ENCODE measurements around the gene PLCB1.
"Not testable (repeated sequence)": the region's sequence is repeated elsewhere in the genome, so short reads cannot be mapped to it uniquely, and the experiment has no call there.

PLCB1 gene

DNA sequence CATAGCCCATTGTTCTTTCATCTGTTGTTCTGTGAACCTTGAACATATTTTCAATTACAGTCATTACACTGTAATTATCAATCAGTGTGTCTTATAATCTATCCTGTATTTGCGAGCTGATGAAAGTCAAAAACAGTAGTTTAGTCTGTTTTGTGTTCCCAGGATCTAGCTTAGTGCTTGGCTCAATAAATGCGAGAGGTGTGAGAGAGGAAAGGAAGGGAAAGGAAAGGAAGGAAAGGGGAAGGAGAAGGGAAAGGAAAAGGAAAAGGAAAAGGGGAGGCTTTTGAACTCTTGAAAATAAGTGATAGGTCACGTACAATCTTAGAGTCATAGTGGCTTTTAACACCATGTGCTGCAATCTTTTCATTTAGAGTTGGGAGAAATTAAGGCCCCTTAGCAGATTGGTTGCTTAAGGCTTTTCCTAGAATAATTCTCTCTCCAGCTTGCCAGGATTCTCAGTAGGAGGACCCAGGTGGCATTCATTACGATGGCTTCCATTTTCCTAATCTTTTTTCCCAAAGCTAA is 503.0 kb downstream of the PLCB1 start:
- no peak for DNase-seq

DNA sequence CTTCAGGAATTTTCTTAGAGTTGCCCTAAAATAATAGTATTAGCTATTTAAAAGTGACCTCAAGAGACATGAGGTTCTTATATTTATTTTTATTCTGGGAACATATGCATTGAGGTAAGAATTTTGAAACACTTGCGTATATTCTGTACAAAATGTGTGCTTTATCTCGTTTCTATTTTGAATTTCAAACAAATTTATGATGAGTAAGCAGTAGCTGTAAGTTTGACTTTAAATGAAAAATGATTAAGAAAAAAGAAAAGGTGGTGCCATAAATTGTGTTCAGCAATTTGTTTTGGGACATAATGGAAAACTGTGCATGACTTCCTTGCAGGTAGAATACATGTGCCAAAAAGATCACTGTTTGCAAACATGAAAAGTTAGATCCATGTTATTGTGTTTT is 503.8 kb downstream of the PLCB1 start:
- DNase-seq, result no peak

DNA sequence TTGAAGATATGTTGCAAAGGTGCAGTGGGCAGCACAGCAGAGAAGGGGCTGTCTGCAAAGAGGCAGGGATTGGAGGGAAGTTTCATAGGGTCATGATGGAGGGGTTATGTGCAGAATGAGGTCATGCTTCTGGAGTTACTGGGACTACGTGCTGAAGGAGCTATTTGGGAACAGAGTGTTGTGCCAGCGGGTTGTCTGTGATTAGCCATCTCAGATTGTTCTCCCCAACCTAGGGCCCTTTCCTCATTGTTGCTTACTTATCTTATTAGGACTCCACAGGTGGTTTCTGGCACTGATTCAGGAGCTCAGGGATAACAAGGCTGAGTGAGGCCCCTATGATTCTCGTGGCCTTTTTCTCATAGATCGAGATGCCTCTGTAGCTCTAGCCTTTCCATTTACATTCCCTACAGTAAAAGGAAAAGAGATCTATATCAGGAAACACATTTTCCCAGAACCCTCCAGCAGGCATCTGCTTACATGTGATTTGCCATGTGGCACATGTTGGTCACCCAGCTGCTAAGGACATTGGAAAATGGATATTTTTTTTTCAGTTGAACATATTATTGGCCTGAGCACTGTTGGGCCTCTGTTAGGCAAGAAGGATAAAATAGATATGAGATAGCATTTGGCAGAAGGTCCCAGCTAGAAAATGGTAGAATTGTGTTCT is 507.2 kb downstream of the PLCB1 start:
- no peak for DNase-seq

DNA sequence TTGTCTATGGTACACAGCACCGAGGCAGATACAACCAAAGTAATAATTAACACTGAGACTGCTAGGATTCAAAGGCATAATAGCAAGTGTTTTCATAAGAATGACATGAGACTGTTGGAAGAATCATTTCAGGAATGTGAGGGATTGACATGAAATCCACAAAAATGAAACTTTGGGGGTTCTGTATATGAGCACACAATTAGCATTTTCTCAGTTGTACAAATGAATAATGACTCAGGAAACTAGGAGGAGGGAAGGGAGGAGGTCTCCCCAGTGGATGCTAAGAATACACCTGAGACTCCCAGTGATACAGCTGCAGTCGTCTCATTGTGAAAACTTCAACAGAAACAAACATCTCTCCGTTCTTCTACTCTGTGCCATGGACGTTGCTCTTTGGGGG is 508.4 kb downstream of the PLCB1 start:
- DNase-seq, result no peak

DNA sequence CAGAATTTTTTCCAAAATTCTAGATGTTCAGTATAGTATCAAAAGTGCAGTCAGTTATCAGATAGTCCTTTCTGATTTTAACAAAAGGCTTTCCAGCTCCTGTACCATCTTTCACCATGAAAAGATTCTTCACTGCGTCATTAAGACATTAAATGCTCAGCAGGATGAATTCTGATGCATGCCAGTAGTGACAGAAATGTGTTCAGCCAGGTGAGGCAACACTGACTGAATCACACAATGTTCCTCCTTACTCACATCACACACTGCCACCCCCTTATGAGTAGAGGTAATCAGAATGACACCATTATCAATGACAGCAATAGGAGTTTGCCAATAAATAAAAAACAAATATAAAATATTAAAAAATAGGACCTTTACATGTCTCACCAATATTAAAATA is 510.2 kb downstream of the PLCB1 start:
- DNase-seq, result no peak

DNA sequence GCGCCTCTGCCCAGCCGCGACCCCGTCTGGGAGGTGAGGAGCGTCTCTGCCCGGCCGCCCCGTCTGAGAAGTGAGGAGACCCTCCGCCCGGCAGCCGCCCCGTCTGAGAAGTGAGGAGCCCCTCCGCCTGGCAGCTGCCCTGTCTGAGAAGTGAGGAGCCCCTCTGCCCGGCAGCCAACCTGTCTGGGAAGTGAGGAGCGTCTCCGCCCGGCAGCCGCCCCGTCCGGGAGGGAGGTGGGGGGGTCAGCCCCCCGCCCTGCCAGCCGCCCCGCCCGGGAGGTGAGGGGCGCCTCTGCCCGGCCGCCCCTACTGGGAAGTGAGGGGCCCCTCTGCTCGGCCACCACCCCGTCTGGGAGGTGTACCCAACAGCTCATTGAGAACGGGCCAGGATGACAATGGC is 512.4 kb downstream of the PLCB1 start:
- DNase-seq, result not testable (repeated sequence)

DNA sequence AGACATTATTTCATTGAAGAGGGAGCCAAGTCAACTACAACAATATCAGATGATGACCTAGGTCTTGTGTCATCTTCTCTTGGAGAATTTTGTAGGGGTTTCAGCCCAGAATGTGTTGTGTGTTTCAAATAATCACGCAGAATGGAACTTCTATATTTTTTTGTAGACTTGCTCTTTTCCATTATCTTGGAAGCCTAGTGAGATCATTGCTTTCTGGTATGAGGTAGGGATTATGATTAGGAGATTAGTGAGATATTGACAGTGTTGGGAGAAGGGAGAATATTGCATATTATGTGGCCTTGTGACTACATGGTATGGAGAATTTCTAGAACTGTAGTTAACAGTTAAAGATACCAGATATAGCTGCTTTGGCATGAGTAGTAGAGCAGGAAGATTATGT is 513.3 kb downstream of the PLCB1 start:
- DNase-seq, result no peak

DNA sequence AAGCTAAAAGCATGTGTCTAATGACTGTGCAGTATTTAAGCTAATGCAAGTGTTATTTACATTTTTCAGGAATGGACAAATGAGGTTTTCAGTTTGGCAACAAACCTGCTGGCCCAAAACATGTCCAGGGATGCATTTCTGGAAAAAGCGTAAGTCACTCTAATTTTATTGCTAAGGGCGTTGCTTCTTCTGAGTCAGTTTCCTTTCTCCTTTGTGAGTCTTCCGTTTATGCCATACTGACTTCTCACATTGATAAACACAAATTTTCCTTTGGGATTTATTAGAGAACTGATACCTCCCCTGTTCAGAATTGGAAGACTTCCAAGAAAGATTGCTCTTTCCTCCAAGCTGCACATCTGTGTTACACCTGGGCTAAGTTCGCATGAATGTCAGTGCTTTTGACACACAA is 514.0 kb downstream of the PLCB1 start:
- no peak for DNase-seq

DNA sequence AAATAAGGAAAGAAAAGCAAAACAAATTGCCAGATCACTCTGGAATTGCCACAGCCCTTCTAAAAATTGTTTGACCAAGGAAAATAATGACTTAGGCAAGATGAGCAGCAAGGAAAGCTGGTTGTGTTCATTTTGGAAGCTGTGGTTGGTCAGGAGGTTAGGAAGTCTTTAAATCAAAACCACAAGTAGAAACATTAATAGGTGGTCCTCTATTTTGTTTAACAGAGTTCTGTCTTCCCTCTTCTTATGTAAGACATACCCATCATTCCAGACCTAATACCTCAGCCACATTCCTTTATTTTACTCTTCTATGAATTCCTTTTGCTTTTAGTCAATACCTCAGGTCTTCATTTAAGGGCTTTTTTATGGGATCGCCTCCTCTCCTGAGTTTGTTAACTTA is 514.6 kb downstream of the PLCB1 start:
- DNase-seq, result no peak

DNA sequence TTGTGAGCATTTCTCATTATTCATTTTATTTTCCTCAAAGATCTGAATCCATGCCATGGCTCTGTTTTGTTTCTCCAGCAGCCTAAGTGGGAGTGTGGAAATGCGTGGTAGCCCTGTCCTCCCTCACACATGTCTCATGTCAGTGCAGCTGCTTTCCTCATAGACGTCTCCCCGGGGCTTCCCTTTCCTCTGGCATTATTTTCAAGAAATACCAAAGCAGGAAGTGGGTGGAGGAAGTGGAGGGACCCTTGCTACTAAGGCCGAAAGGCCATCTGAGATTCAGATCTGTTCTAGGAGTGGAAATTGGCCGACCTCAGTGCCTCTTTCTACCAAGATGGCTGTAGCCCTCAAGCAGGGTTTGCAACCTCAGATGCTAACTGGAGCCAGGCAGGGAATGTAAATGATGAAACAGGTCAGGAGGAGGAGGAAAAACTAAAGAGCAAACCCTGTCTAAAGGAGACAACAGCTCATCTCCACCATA is 515.9 kb downstream of the PLCB1 start:
- DNase-seq, result no peak

DNA sequence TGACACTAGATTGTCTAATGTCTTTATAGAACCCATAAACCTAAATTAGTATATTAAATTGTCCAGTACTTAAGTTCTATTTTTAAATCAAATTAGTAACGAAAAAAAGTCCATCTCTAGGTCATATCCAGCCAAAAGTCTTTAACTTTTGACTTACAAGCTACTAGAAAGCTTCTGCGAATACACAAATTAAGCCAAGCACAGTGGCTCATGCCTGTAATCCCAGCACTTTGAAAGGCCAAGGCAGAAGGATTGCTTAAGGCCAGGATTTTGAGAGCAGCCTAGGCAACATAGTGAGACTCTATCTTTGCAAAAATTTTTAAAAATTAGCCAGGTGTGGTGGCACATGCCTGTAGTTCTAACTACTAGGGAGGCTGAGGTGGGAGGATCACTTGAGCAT is 516.4 kb downstream of the PLCB1 start:
- DNase-seq, result no peak

DNA sequence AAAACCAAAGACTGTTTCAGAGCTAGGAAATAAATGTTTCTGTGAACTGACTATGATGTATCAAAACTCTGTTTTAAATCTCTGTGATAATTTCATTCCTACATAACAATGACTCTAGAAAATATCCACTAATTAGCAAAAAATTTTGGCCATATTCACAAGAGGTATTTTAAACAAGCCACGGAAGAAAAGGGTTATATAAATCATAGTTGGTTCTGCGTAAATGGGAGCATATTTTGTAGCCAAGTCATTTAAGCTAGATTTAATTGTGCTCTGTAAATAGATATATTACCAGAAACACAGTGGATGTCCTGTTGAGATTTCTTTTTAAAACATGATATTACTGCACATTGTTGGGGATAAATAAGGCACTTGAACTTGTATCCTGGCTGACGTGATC is 520.3 kb downstream of the PLCB1 start:
- no peak for DNase-seq

DNA sequence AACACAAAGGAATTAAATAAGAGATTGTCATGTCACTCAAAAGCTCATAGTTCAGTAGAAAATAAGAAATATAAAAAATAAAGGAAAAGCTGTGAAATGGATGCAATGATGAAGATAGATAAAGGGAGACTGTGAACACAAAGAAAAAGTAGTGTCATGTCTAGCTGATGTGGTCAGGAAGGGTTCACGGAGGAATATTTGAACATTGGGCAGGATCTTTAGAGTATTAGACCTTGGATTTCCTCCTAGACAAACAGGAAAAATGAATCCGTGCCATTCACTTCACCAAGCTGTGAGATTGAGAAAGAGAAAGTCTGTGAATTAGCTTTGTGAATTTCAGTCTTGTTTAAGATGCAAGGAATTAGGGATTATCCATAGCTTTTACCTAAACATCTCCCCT is 522.4 kb downstream of the PLCB1 start:
- DNase-seq, result no peak

DNA sequence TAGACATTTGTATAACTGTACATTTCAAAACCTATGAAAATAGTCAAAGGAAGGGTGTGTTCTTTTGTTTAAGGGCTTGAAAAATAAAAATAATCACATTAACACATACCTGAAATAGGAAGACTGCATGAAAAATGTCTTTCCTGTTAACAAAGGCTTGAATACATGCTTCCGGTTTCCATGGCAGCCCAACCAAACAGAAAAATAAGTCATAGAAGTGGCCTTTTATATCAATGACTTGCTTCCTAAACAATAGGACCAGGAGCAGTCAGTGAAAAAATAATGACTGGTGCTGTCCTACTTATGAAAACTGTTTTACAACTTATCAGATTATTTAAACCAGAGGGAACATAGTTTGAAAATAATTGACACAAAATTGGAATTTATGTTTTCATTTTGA is 524.3 kb downstream of the PLCB1 start:
- DNase-seq, result no peak

DNA sequence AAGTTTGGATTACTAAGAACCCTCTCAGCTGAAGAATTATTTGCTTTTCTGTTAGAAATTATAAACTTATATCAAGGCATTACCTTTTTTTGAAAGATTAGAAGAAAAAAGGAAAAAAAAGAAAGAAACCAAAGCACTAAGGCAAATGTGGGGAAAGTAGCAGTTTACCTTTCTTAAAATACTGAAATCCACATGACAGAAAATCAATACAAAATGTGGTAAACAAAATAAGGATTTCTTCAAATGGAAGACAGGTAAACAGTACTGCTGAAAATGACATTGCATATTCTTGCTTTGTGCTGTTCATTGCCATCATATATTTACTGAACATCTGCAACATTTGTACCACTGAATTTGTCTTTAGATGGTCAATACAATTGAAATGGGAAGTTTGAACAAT is 525.6 kb downstream of the PLCB1 start:
- no peak for DNase-seq

DNA sequence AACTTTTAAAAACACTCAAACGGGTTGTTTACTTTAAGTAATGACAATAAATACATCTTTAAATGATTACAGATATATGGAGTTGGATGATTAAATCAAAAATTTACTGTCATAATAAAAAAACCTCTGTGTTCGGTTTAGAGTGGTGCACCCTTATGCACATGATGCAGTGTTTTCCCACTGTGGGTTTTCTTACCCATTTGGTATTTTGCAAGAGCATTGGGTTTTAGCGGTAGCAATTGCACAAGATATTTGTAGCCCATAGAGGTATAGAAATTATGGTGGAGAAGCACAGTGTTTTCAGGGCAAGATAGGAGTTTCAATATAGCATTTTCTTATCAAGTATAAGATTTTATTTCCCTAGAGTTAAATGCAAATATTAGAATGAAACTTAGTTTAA is 526.0 kb downstream of the PLCB1 start:
- no peak for DNase-seq

DNA sequence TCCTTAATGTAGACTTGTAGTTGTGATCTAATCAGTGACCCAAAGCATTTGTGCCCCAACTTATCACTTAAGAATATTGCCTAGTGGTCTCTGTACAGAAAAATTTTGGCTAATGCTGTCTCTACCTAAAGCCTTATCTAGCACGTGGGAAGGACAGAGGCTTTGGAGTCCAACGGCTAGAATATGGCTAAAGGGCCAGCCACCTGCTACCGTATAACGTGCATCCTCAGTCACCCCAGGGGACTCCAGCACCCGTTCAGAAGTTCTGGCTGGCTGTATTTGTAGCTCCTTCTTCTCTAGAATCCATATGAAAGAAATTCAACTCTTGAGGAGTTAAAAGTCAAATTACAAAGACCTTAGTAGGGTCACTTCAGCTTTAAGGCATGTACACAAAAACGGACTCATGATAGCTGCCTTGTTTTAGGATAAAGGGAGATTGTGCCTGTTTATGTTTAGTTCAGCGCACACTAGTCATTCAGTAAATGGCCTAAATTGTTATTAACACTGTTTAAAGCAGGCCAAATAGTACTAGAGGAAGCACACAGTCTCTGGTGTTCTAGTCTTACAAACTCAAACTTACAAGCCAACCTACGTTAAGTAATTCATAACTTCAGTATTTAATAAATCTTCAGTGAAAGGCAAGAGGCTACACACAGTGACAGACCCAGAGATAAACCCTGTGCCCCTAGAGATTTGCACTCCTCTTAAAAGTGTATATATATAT is 529.3 kb downstream of the PLCB1 start:
- DNase-seq, result no peak

DNA sequence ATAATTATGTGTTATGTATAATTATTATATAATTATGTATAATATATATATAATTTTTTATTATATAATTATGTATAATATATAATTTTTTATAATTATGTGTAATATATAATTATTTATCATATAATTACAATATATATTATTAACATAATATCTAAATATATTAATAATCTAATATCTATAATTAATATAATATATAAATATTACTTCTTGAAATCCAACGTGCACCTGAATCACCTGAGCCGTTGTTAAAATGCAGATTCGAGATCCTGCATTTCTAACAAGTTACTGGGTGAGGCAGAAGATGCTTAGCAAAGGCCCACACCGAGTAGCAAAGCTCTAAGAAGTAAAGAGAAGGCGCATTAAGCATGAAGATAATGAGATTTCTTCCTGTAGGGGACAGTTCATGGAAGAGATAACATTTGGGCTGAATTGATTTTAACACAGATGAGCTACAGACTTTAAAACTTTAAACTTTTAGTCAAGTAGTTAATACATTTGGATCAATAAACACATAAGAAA is 530.4 kb downstream of the PLCB1 start:
- no peak for DNase-seq

DNA sequence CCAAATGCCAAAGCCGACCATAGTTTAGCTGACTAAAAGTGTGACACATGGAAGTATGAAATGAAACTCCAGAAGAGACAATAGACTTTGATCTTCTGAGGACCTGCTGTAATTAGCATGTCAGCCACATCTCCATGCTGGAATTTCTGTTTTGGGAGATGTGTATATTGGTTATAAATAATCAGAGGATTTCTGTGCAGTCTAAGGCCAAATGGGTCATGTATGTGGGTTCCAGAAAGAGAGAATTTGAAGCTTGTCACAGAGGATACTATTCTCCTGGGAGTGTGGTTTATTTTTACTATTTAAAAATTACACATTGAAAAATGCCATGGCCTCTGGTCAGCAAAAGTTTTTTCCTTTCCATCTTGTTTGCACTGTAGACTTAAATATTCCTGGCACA is 531.4 kb downstream of the PLCB1 start:
- DNase-seq, result no peak

DNA sequence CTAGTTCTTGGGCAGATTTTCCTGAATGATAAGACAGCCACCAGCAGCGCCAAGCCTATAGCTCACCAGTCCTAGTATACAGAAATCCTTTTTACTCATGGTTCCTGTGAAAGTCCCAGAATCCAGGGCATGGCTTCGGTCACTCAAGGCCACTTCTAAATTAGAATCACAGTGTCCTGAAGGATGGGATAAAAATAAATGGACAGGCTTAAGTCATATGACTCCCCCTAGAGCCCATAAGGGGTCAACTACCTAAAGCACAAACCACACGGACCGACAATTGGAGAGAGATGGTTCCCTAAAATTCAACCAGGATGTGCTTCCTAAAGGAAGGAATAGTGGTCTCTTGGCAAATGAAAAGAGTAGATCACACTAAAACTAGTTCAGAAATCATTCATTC is 532.7 kb downstream of the PLCB1 start:
- no peak for DNase-seq

DNA sequence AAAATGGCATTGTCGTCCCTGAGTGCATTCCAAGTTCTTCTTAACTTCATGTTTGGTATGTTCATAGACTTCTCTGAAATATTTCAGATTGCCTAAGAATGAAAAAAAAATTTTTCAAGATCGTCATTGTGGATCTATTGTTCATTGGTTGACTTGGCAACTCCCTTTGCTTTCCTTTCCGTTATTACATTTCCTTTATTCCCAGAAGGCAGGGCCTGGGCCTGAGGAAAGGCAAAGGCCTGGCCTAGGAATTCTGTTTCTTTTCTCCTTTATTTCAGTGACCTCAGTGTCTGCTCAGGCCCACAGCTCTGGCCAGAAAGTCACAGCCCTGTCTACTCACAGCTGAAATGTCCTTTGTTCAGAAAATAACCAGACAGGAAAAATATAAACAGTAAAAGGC is 535.2 kb downstream of the PLCB1 start:
- DNase-seq, result no peak

DNA sequence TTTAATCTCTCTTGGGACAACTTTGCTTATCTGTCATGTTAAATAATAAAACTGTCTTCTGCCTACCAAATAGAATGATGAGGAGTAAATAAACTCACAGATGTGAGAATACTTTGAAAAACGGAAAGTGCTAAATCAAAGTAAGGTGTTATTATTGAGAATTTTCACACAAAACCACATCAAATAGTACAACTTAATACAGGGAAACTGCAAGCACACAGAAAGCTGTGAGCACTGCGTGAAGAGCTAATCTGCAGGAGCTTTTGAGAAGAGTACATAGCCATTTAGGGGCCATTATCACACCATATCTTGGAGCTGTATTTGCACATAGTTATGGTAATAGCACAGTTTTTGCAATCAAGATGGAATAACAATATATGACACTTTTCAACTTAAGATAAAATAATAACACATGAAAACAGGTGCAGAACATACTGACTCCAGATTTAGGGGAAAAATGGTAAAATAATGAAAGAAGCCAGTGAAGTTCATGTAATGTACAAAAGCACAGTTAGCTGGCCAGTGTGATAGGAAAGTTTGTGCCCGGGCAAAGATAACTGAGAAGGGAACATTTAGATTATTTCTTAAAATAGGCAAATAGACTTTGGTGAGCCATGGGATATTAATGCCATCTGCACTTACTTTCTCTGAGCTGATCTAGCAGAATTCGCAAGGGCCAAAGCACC is 538.3 kb downstream of the PLCB1 start:
- DNase-seq, result no peak

DNA sequence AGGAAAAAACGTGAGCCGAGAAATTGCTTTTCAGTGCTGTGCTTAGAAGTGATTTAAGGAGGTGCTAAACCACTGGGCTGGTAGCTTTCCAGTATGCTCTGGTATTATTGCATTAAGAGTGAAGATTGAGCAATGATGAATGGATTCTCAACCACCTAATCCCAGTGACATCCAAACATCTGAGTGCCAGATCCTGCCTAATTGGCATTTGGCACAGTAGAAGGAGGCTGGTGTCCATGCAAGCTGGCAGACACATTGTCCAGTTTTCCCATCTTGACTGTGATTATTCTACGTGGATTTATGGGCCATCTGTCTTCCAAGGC is 538.8 kb downstream of the PLCB1 start:
- no peak for DNase-seq
